HEK293 (cell line): ENCODE results near the gene UTP11.

Experiments
- ATF2 ChIP-seq: fragments of 450-650 bp; formaldehyde crosslinking; IDR thresholded peaks from 2 replicates; pipeline ENCODE4 v1.5.1; 2016; ENCODE audit warnings: missing biosample characterization, missing genetic modification characterization, low read depth
- HOXC10 ChIP-seq: sonication (generic); formaldehyde crosslinking; IDR thresholded peaks from 2 replicates; pipeline ENCODE4 v1.8.1; 2023; ENCODE audit warnings: mild to moderate bottlenecking, missing genetic modification reagents
- MEIS1 ChIP-seq: sonication (generic); formaldehyde crosslinking; IDR thresholded peaks from 2 replicates; pipeline ENCODE4 v1.8.1; 2022; ENCODE audit warnings: missing genetic modification reagents, mild to moderate bottlenecking, borderline replicate concordance
- SETDB1 ChIP-seq: IDR thresholded peaks from one replicate; pipeline ENCODE4 v1.6.1; 2017; ENCODE audit warnings: mild to moderate bottlenecking, low read length, moderate library complexity, mixed read lengths; ENCODE audit not compliant: insufficient read length
- ZBTB21 ChIP-seq: fragments of 450-650 bp; formaldehyde crosslinking; IDR thresholded peaks from 2 replicates; pipeline ENCODE4 v1.5.1; 2017; ENCODE audit warnings: missing biosample characterization, missing genetic modification characterization
- ZBTB8A ChIP-seq: fragments of 450-650 bp; formaldehyde crosslinking; IDR thresholded peaks from 2 replicates; pipeline ENCODE4 v1.5.1; 2016; ENCODE audit warnings: missing biosample characterization, missing genetic modification characterization
- ZNF184 ChIP-seq: fragments of 450-650 bp; IDR thresholded peaks from 2 replicates; pipeline ENCODE4 v1.5.1; 2018; ENCODE audit warnings: missing biosample characterization, mild to moderate bottlenecking, missing genetic modification characterization
- ZNF248 ChIP-seq: fragments of 450-650 bp; formaldehyde crosslinking; IDR thresholded peaks from 2 replicates; pipeline ENCODE4 v1.5.1; 2017; ENCODE audit warnings: missing biosample characterization, missing genetic modification characterization
- ZNF266 ChIP-seq: fragments of 450-650 bp; formaldehyde crosslinking; IDR thresholded peaks from 2 replicates; pipeline ENCODE4 v1.5.1; 2016; ENCODE audit warnings: missing biosample characterization, missing genetic modification characterization, low read depth
- ZNF335 ChIP-seq: fragments of 450-650 bp; formaldehyde crosslinking; conservative IDR thresholded peaks from 2 replicates; pipeline ENCODE4 v1.5.1; 2016; ENCODE audit warnings: missing biosample characterization, missing genetic modification characterization
- ZNF354C ChIP-seq: fragments of 450-650 bp; formaldehyde crosslinking; IDR thresholded peaks from 2 replicates; pipeline ENCODE4 v1.5.1; 2016; ENCODE audit warnings: missing biosample characterization, missing genetic modification characterization, low read depth, borderline replicate concordance
- ZNF510 ChIP-seq: fragments of 450-650 bp; formaldehyde crosslinking; IDR thresholded peaks from 2 replicates; pipeline ENCODE4 v1.5.1; 2018; ENCODE audit warnings: mild to moderate bottlenecking, missing genetic modification characterization, missing biosample characterization; ENCODE audit not compliant: insufficient replicate concordance
- TF ChIP-seq, protein P1 (sequence below): fragments of 450-650 bp; formaldehyde crosslinking; IDR thresholded peaks from 2 replicates; pipeline ENCODE4 v1.5.1; 2016; ENCODE audit warnings: missing biosample characterization, missing genetic modification characterization
- TF ChIP-seq, protein P2 (sequence below): fragments of 450-650 bp; formaldehyde crosslinking; IDR thresholded peaks from 2 replicates; pipeline ENCODE4 v1.5.1; 2016; ENCODE audit warnings: missing biosample characterization, missing genetic modification characterization

DNA sequence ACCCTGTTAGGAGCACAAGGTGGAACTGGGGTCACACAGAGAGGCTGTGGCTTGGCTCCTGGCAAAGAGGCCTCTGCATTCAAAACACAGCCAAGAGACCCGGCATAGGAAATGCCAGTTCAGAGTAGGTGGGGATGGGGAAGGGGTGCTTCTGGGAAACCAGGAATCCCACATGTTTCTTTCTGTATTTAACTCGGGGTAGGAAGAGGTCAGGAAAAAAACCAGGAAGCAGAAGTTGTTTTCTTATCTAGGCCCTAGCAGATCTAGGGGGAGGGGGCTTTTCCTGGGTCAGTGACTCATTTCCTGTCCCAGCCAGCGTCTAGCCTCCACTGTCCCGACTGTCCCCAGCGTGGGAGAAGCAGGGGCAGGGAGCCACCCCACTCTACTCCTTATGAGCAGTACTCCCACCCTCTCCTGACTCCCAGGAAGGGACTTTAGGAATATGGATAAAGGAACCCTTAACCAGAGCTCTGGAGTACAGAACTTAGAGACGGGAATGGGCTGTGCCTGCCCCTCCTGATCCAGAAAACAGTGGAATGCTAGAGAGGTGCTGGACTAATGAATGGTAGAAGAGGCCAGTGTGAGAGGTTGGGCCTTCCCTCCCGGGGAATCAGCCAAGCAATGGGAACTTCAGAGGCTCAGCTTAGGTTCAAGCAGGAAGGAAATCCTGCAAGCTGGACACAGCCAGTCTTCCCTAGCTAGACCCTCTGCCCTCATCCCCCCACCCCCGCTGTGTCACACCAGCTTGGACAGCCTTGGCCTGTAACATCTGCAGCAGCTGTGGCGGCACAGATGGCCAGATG, 12.9 kb upstream of the UTP11 start:
- TF ChIP-seq ZNF335 (tag by site-specific recombination) (no peak), SETDB1 (no peak), ZNF510 (tag by site-specific recombination) (no peak), ZBTB21 (tag by site-specific recombination) (no peak), ZNF354C (tag by site-specific recombination) (no peak), ZNF248 (no peak), ATF2 (tag by site-specific recombination) (no peak), ZNF184 (tag by site-specific recombination) (no peak), MEIS1 (CRISPR knock-in tag) (no peak), ZNF266 (tag by site-specific recombination) (no peak), HOXC10 (CRISPR knock-in tag) (no peak), ZBTB8A (tag by site-specific recombination) (no peak)
- TF ChIP-seq, protein P1, sequence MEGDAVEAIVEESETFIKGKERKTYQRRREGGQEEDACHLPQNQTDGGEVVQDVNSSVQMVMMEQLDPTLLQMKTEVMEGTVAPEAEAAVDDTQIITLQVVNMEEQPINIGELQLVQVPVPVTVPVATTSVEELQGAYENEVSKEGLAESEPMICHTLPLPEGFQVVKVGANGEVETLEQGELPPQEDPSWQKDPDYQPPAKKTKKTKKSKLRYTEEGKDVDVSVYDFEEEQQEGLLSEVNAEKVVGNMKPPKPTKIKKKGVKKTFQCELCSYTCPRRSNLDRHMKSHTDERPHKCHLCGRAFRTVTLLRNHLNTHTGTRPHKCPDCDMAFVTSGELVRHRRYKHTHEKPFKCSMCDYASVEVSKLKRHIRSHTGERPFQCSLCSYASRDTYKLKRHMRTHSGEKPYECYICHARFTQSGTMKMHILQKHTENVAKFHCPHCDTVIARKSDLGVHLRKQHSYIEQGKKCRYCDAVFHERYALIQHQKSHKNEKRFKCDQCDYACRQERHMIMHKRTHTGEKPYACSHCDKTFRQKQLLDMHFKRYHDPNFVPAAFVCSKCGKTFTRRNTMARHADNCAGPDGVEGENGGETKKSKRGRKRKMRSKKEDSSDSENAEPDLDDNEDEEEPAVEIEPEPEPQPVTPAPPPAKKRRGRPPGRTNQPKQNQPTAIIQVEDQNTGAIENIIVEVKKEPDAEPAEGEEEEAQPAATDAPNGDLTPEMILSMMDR (tag by site-specific recombination), result no peak
- TF ChIP-seq, protein P2, sequence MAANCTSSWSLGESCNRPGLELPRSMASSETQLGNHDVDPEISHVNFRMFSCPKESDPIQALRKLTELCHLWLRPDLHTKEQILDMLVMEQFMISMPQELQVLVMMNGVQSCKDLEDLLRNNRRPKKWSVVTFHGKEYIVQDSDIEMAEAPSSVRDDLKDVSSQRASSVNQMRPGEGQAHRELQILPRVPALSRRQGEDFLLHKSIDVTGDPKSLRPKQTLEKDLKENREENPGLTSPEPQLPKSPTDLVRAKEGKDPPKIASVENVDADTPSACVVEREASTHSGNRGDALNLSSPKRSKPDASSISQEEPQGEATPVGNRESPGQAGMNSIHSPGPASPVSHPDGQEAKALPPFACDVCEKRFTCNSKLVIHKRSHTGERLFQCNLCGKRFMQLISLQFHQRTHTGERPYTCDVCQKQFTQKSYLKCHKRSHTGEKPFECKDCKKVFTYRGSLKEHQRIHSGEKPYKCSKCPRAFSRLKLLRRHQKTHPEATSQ (tag by site-specific recombination), result no peak
